GM12878 (cell line): ENCODE measurements around the gene CAPN15. TPM values are rescaled to one million over a fixed set of nuclear protein-coding genes. Genes with fewer than 3 reads are reported as not detected.

Source experiments
- ATAC-seq: fragments of 200-7000 bp; cut with Tn5 transposase; 3 replicates; pipeline ENCODE4 v1.9.1; 2020; ENCODE audit warnings: mild to moderate bottlenecking, moderate library complexity
- BruUV-seq: library from RNA; stranded (reverse); fragments of 400-500 nt; replicated peaks from 2 replicates; lab custom pipeline; 2021; lab: Mats Ljungman, UMichigan
- CTCF ChIA-PET: fragments of 300-600 bp; sonication (Branson Sonifier 250); formaldehyde crosslinking; extraction: SDS; loops from one replicate; lab custom pipeline; 2021; ENCODE audit warnings: inconsistent platforms; lab: Yijun Ruan, JAX
- POLR2A ChIA-PET: fragments of 350-600 bp; formaldehyde crosslinking; extraction: SDS; loops from one replicate; lab custom pipeline; 2021; ENCODE audit warnings: inconsistent platforms; lab: Charles Lee
- RAD21 ChIA-PET: fragments of 300-600 bp; sonication (Branson Sonifier 250); formaldehyde crosslinking; loops from one replicate; lab custom pipeline; 2023; ENCODE audit warnings: antibody characterized with exemption; ENCODE audit not compliant: unreplicated experiment; lab: Charles Lee
- SMC1A ChIA-PET: fragments of 300-600 bp; sonication (Branson Sonifier 250); formaldehyde crosslinking; loops from one replicate; lab custom pipeline; 2023; ENCODE audit not compliant: unreplicated experiment, uncharacterized antibody; lab: Charles Lee
- DNase-seq: peaks from one replicate; pipeline ENCODE4 v3.0.0-alpha.2; 2011; ENCODE audit warnings: low read depth, low spot score
- FAIRE-seq: peaks from 3 replicates; lab custom pipeline; 2011; peaks lifted over from hg19 to GRCh38; lab: Jason Lieb, UNC
- H2AFZ ChIP-seq: 2 replicates; pipeline ENCODE4 v1.6.0; 2011; ENCODE audit warnings: low read depth, low read length, control low read depth; ENCODE audit not compliant: control insufficient read depth
- H3K27ac ChIP-seq: 2 replicates; pipeline ENCODE4 v1.5.1; 2011; ENCODE audit warnings: control low read depth; ENCODE audit not compliant: control insufficient read depth, insufficient read depth
- H3K27me3 ChIP-seq, 2 experiments: replicated peaks in 1 of 2; 2 replicates each; pipeline versions ENCODE4 v1.6.0 to v1.6.1; 2011; ENCODE audit warnings: low read length in 1 of 2; ENCODE audit not compliant: control insufficient read depth in 2 of 2, insufficient read depth in 2 of 2
- H3K36me3 ChIP-seq, 2 experiments: 2 replicates each; pipeline ENCODE4 v1.5.1; 2011; ENCODE audit warnings: low read length in 1 of 2; ENCODE audit not compliant: control insufficient read depth in 2 of 2, insufficient read depth in 2 of 2
- H3K4me1 ChIP-seq: 2 replicates; pipeline ENCODE4 v1.6.1; 2011; ENCODE audit warnings: mild to moderate bottlenecking, low read length, moderate library complexity, mixed read lengths; ENCODE audit not compliant: control insufficient read depth, insufficient read depth
- H3K4me2 ChIP-seq: 2 replicates; pipeline ENCODE4 v1.6.0; 2011; ENCODE audit warnings: control low read depth; ENCODE audit not compliant: control insufficient read depth, insufficient read depth
- H3K4me3 ChIP-seq: fragments of 200-600 bp; sonication (generic); 2 replicates; pipeline ENCODE4 v1.5.1; 2016
- H3K79me2 ChIP-seq: 2 replicates; pipeline ENCODE4 v1.6.0; 2011; ENCODE audit warnings: low read length; ENCODE audit not compliant: control insufficient read depth, insufficient read depth
- H3K9ac ChIP-seq: 2 replicates; pipeline ENCODE4 v1.8.0; 2011; ENCODE audit warnings: low read length, control low read depth, mixed read lengths; ENCODE audit not compliant: control insufficient read depth, insufficient read depth
- H3K9me3 ChIP-seq: replicated peaks from 3 replicates; pipeline ENCODE4 v1.5.1; 2011; ENCODE audit warnings: mild to moderate bottlenecking, low read length; ENCODE audit not compliant: control insufficient read depth, insufficient read depth
- H4K20me1 ChIP-seq: 2 replicates; pipeline ENCODE4 v1.6.0; 2011; ENCODE audit not compliant: control insufficient read depth, insufficient read depth
- BACH1 ChIP-seq: fragments of 450-650 bp; IDR thresholded peaks from 2 replicates; pipeline ENCODE4 v1.6.1; 2017; ENCODE audit warnings: mild to moderate bottlenecking, borderline replicate concordance
- BHLHE40 ChIP-seq, 2 experiments: fragments of 450-650 bp in 1 of 2; IDR thresholded peaks; 2 replicates each; pipeline ENCODE4 v1.6.1; 2011 to 2017; ENCODE audit warnings: low read depth in 2 of 2, borderline replicate concordance in 1 of 2, improper control_type of control experiment in 1 of 2, low read length in 1 of 2, mild to moderate bottlenecking in 1 of 2
- CTCF ChIP-seq, 3 experiments: IDR thresholded peaks in 2 of 3; conservative IDR thresholded peaks in 1 of 3; 2 replicates each; pipeline ENCODE4 v1.5.1; 2011; ENCODE audit warnings: low read depth in 3 of 3, low read length in 3 of 3, mild to moderate bottlenecking in 3 of 3, control low read depth in 2 of 3, moderate library complexity in 2 of 3, inconsistent platforms in 1 of 3, mixed read lengths in 1 of 3; ENCODE audit not compliant: control insufficient read depth in 2 of 3, insufficient read depth in 1 of 3; ENCODE audit errors: extremely low read depth in 1 of 3
- HCFC1 ChIP-seq: fragments of 150-350 bp; IDR thresholded peaks from 2 replicates; pipeline ENCODE4 v1.6.1; 2014; ENCODE audit warnings: low read length
- HDAC6 ChIP-seq: fragments of 200-600 bp; sonication (generic); IDR thresholded peaks from one replicate; pipeline ENCODE4 v1.8.0; 2017; ENCODE audit warnings: antibody characterized with exemption; ENCODE audit not compliant: unreplicated experiment
- HSF1 ChIP-seq: fragments of 150-350 bp; IDR thresholded peaks from 2 replicates; pipeline ENCODE4 v1.6.1; 2014; ENCODE audit warnings: mild to moderate bottlenecking, low read depth, low read length
- IKZF1 ChIP-seq: fragments of 450-650 bp; conservative IDR thresholded peaks from 2 replicates; pipeline ENCODE4 v1.6.1; 2017; ENCODE audit warnings: antibody characterized with exemption, mild to moderate bottlenecking
- IKZF2 ChIP-seq, 2 experiments: fragments of 450-650 bp; IDR thresholded peaks; 2 replicates each; pipeline ENCODE4 v1.6.1; 2017; ENCODE audit warnings: mild to moderate bottlenecking in 2 of 2, moderate library complexity in 2 of 2
- MAX ChIP-seq: IDR thresholded peaks from 2 replicates; pipeline ENCODE4 v1.6.1; 2012; ENCODE audit warnings: low read depth, low read length, improper control_type of control experiment
- POLR2A ChIP-seq: IDR thresholded peaks from 2 replicates; pipeline ENCODE4 v1.6.1; 2011; ENCODE audit warnings: low read depth, mild to moderate bottlenecking, low read length
- RELA ChIP-seq: fragments of 450-650 bp; IDR thresholded peaks from 2 replicates; pipeline ENCODE4 v1.8.0; 2014; ENCODE audit warnings: borderline replicate concordance; ENCODE audit not compliant: partially characterized antibody
- SMARCA5 ChIP-seq: fragments of 450-650 bp; IDR thresholded peaks from 2 replicates; pipeline ENCODE4 v1.6.1; 2017; ENCODE audit warnings: mild to moderate bottlenecking
- SP1 ChIP-seq: IDR thresholded peaks from one replicate; pipeline ENCODE4 v1.6.1; 2011; ENCODE audit warnings: low read depth, low read length
- TCF12 ChIP-seq: IDR thresholded peaks from 2 replicates; pipeline ENCODE4 v1.6.1; 2011; ENCODE audit warnings: low read depth, mild to moderate bottlenecking, low read length
- YBX1 ChIP-seq: fragments of 450-650 bp; IDR thresholded peaks from 2 replicates; pipeline ENCODE4 v1.6.1; 2016; ENCODE audit warnings: antibody characterized with exemption
- ZNF687 ChIP-seq: fragments of 450-650 bp; IDR thresholded peaks from 2 replicates; pipeline ENCODE4 v1.6.1; 2017; ENCODE audit warnings: mild to moderate bottlenecking, moderate library complexity
- WGBS: methylation state at CpG from one replicate; pipeline ENCODE4 v1.1.6; 2016; ENCODE audit warnings: low lambda C conversion rate; ENCODE audit not compliant: insufficient replicate concordance, insufficient coverage; ENCODE audit errors: missing lambda C conversion rate; 5-methylcytosine and 5-hydroxymethylcytosine counted together
- in situ Hi-C: fragments of 300-500 bp; cut with MboI; formaldehyde crosslinking; loops from 9 replicates; pipeline ENCODE4 v1.14.3; 2018; ENCODE audit warnings: mixed read lengths
- intact Hi-C: fragments of 100-400 bp; cut with micrococcal nuclease; formaldehyde crosslinking; loops from one replicate; pipeline ENCODE4 v1.14.2; 2022; ENCODE audit not compliant: unreplicated experiment
- polyA plus RNA-seq, 11 experiments: library from polyadenylated mRNA; depleted of rRNA in 4 of 11; unstranded in 6 of 11; stranded (reverse) in 5 of 11; fragments of >200 nt; fragmentation: Nextera tagmentation in 4 of 11; fragmentation: Illumina TruSeq in 1 of 11; extraction: Ambion mirVana in 4 of 11; extraction: Trizol in 1 of 11; gene quantifications; 1 replicate in 1 of 11; 2 replicates in 10 of 11; pipeline versions ENCODE4 v1.2.1 to v1.2.3, GENCODE V29; 2011 to 2016; ENCODE audit warnings: inconsistent platforms in 2 of 11, missing spikeins in 2 of 11, low read depth in 1 of 11
- total RNA-seq, 4 experiments: library from RNA; depleted of rRNA in 3 of 4; stranded (reverse); fragments of >200 nt in 3 of 4; fragmentation: Illumina TruSeq in 1 of 4; extraction: Trizol in 1 of 4; gene quantifications; 2 replicates each; pipeline versions ENCODE4 v1.2.1 to v1.2.3, GENCODE V29; 2013 to 2021

CAPN15 gene
- total and polyA plus RNA-seq, 10 of the 15 experiments (the other 5 are each of a cell fraction or from before 2014, with no cell fraction given) = 0.40 to 78.5 (median 8.3) TPM

GRCh38 chr16:537415-538335 lies 10.2 kb downstream of the CAPN15 start:
- RAD21 ChIA-PET = no interaction called here
- no peak for TF ChIP-seq HCFC1
- no peak for TF ChIP-seq SP1
- TF ChIP-seq TCF12 = no peak
- TF ChIP-seq YBX1 = no peak
- no peak for TF ChIP-seq MAX
- no peak for TF ChIP-seq SMARCA5
- TF ChIP-seq IKZF2 (IDR thresholded peaks at IDR 0.05) = no peak
- TF ChIP-seq CTCF (IDR thresholded peaks at IDR 0.05 in 2 of 3, conservative IDR thresholded peaks at IDR 0.05 in 1 of 3; ENCODE audit: control insufficient read depth in 2 of 3, extremely low read depth in 1 of 3, insufficient read depth in 1 of 3, low read depth in 3 of 3, low read length in 3 of 3) = 0 out of 6 replicates have a peak, but pooled peaks of 1 of the 3 experiments have one; percentile 13
- no peak for TF ChIP-seq BHLHE40 (IDR thresholded peaks at IDR 0.05; ENCODE audit: borderline replicate concordance in 1 of 2, low read depth in 2 of 2, low read length in 1 of 2)
- no peak for TF ChIP-seq RELA
- no peak for TF ChIP-seq BACH1
- TF ChIP-seq IKZF1 = no peak
- peak; percentile 31; the same call in 1 of the 2 replicates for TF ChIP-seq POLR2A
- TF ChIP-seq ZNF687 = no peak
- TF ChIP-seq HSF1 = no peak
- TF ChIP-seq HDAC6 = no peak

More at GRCh38 chr16:537415-538335, 10.2 kb downstream of the CAPN15 start:
- Histone ChIP-seq H3K27me3 (no peaks in the 10 kb centered on the region), H2AFZ (no peak overlapping the region), H3K4me3 (no peak overlapping the region), H3K9me3 (no peaks in the 10 kb centered on the region), H3K9ac (no peak overlapping the region), H3K79me2 (no peaks in the 10 kb centered on the region; the same call in none of the 2 replicates), H4K20me1 (no peaks in the 10 kb centered on the region), H3K27ac (no peak overlapping the region), H3K36me3 (peaks cover 0 to 26% of the 10 kb centered on the region in 2 experiments; a peak in 3 of 4 replicates), H3K4me2 (no peak overlapping the region), H3K4me1 (no peaks in the 10 kb centered on the region)
- no peak for FAIRE-seq
- ChIA-PET CTCF (no interaction called here), POLR2A (no interaction called here), SMC1A (no interaction called here)
- ATAC-seq = no peak
- intact Hi-C loops = no loop called here
- WGBS = 94% methylated on average over 58 of the region's 60 CpGs
- no TSS peak for BruUV-seq
- no peak for DNase-seq
- in situ Hi-C loops = no loop called here
